ENCODE data around the gene RIMBP2.

- no peak for TF ChIP-seq POLR2A (IDR thresholded peaks at IDR 0.05; ENCODE audit: extremely low read depth, insufficient read length)
- TF ChIP-seq, protein P1, sequence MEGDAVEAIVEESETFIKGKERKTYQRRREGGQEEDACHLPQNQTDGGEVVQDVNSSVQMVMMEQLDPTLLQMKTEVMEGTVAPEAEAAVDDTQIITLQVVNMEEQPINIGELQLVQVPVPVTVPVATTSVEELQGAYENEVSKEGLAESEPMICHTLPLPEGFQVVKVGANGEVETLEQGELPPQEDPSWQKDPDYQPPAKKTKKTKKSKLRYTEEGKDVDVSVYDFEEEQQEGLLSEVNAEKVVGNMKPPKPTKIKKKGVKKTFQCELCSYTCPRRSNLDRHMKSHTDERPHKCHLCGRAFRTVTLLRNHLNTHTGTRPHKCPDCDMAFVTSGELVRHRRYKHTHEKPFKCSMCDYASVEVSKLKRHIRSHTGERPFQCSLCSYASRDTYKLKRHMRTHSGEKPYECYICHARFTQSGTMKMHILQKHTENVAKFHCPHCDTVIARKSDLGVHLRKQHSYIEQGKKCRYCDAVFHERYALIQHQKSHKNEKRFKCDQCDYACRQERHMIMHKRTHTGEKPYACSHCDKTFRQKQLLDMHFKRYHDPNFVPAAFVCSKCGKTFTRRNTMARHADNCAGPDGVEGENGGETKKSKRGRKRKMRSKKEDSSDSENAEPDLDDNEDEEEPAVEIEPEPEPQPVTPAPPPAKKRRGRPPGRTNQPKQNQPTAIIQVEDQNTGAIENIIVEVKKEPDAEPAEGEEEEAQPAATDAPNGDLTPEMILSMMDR (IDR thresholded peaks at IDR 0.05; ENCODE audit: low read depth, low read length), result no peak
- TF ChIP-seq MYC (IDR thresholded peaks at IDR 0.05; ENCODE audit: low read depth, low read length), result no peak
Observed at GRCh38 chr12:130664772-130665171, 51.3 kb downstream of the RIMBP2 start.
